ENCODE measurements around the gene LRRFIP1. TPM values are rescaled to one million over a fixed set of nuclear protein-coding genes. Genes with fewer than 3 reads are reported as not detected.
A peak's percentile ranks its signal among the peaks of the same experiment; 100 is the strongest.
"Not testable (repeated sequence)": the region's sequence is repeated elsewhere in the genome, so short reads cannot be mapped to it uniquely, and the experiment has no call there.

The LRRFIP1 gene
- total RNA-seq, 3 donors from 2014 or later (not counting 1 experiment from before 2014, with no cell fraction given), result 163 to 207 (median 188) TPM

DNA sequence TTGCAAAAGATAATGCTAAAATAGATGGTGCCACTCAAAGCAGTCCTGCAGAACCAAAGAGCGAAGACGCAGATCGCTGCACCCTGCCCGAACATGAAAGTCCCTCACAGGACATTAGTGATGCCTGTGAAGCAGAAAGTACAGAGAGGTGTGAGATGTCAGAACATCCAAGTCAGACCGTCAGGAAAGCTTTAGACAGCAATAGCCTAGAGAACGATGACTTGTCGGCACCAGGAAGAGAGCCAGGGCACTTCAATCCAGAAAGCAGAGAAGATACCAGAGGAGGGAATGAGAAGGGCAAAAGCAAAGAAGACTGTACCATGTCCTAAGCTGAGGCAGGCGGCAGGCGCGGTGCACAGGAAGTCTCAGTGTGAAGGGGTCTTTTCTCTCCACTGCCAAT is 136.4 kb downstream of the LRRFIP1 start:
- ATAC-seq, result no peak
- H3K27ac ChIP-seq (ENCODE audit: low read length), result no peak overlapping the region
- TF ChIP-seq, protein P1, sequence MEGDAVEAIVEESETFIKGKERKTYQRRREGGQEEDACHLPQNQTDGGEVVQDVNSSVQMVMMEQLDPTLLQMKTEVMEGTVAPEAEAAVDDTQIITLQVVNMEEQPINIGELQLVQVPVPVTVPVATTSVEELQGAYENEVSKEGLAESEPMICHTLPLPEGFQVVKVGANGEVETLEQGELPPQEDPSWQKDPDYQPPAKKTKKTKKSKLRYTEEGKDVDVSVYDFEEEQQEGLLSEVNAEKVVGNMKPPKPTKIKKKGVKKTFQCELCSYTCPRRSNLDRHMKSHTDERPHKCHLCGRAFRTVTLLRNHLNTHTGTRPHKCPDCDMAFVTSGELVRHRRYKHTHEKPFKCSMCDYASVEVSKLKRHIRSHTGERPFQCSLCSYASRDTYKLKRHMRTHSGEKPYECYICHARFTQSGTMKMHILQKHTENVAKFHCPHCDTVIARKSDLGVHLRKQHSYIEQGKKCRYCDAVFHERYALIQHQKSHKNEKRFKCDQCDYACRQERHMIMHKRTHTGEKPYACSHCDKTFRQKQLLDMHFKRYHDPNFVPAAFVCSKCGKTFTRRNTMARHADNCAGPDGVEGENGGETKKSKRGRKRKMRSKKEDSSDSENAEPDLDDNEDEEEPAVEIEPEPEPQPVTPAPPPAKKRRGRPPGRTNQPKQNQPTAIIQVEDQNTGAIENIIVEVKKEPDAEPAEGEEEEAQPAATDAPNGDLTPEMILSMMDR (IDR thresholded peaks at IDR 0.05), result no peak
- Mint-ChIP-seq H3K27me3 (ENCODE audit: low read depth in 2 of 2) (no peaks in the 10 kb centered on the region), H3K4me1 (peaks cover 5 to 11% of the 10 kb centered on the region in 2 donors), H3K9me3 (no peaks in the 10 kb centered on the region), H3K4me3 (no peak overlapping the region), H3K27ac (peak overlapping the region; percentile 11 to 59), H3K36me3 (no peaks in the 10 kb centered on the region)
- intact Hi-C loops (cut with micrococcal nuclease), result no loop called here
- no peaks in the 10 kb centered on the region for H3K9me3 ChIP-seq (ENCODE audit: control insufficient read depth, insufficient read depth, low read length)
- H3K4me3 ChIP-seq (ENCODE audit: low read length), result no peak overlapping the region
- no peaks in the 10 kb centered on the region for H3K27me3 ChIP-seq (ENCODE audit: control insufficient read depth, insufficient read depth, low read length)
- peaks cover 46% of the 10 kb centered on the region for H3K36me3 ChIP-seq (ENCODE audit: control insufficient read depth, insufficient read depth, low read length)
- DNase-seq, result no peak
- H3K4me1 ChIP-seq (ENCODE audit: control insufficient read depth, insufficient read depth, low read length), result peaks cover 2% of the 10 kb centered on the region
- 94% methylated on average over 10 of the region's 10 CpGs for WGBS (ENCODE audit: insufficient coverage)

DNA sequence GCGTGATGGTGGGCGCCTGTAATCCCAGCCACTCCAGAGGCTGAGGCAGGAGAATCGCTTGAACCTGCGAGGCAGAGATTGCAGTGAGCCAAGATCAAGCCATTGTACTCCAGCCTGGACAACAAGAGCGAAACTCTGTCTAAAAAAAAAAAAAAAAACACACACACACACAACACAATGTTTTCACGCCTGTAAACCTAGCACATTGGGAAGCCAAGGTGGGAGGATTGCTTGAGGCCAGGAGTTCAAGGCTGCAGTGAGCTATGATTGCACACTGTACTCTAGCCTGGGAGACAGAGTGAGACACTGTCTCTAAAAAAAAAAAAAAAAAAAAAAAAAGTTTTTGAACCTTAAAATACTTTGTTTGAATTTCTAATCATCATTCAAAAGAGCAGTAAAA is 137.7 kb downstream of the LRRFIP1 start:
- H3K9me3 Mint-ChIP-seq; H3K4me1 ChIP-seq (ENCODE audit: control insufficient read depth, insufficient read depth, low read length); H3K4me3 ChIP-seq (ENCODE audit: low read length); H3K27me3 Mint-ChIP-seq (ENCODE audit: low read depth in 2 of 2); H3K4me3 Mint-ChIP-seq; intact Hi-C loops (cut with micrococcal nuclease); DNase-seq; H3K27ac ChIP-seq (ENCODE audit: low read length); H3K36me3 Mint-ChIP-seq; H3K27me3 ChIP-seq (ENCODE audit: control insufficient read depth, insufficient read depth, low read length); H3K9me3 ChIP-seq (ENCODE audit: control insufficient read depth, insufficient read depth, low read length): not testable (repeated sequence)
- H3K36me3 ChIP-seq (ENCODE audit: control insufficient read depth, insufficient read depth, low read length), result peaks cover 42% of the 10 kb centered on the region
- WGBS (ENCODE audit: insufficient coverage), result 100% methylated on average over 5 of the region's 6 CpGs
- peak in 1 of 3 donors; percentile 24 for ATAC-seq
- Mint-ChIP-seq H3K27ac (peak overlapping the region in 1 of 2 donors; percentile 38), H3K4me1 (peaks cover 5 to 11% of the 10 kb centered on the region in 2 donors)

DNA sequence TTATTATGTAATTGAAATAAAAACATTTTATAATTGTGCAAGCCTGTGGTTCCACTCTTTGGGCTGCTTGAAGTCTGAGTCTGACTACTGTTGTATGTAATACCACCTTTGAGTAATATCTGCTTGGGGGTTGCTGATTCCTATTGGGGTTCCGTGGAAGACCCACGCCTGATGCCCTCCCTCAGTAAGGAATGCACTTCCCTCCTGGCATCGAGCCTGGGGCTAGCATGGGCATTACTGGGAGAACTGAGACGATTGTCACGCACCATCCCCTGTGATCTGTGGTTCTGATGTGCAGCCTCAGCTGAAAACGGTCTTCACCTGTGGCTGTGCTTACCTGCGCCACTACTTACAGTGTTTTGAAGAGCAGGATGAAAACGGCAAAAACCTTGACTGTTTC is 138.5 kb downstream of the LRRFIP1 start:
- Mint-ChIP-seq H3K36me3 (no peaks in the 10 kb centered on the region), H3K9me3 (no peaks in the 10 kb centered on the region), H3K4me3 (no peak overlapping the region), H3K27me3 (ENCODE audit: low read depth in 2 of 2) (no peaks in the 10 kb centered on the region), H3K4me1 (peaks cover 5 to 11% of the 10 kb centered on the region in 2 donors), H3K27ac (no peak overlapping the region)
- Histone ChIP-seq H3K4me1 (ENCODE audit: control insufficient read depth, insufficient read depth, low read length) (peaks cover 2% of the 10 kb centered on the region), H3K9me3 (ENCODE audit: control insufficient read depth, insufficient read depth, low read length) (no peaks in the 10 kb centered on the region), H3K27ac (ENCODE audit: low read length) (no peak overlapping the region), H3K36me3 (ENCODE audit: control insufficient read depth, insufficient read depth, low read length) (peaks cover 37% of the 10 kb centered on the region), H3K4me3 (ENCODE audit: low read length) (no peak overlapping the region), H3K27me3 (ENCODE audit: control insufficient read depth, insufficient read depth, low read length) (no peaks in the 10 kb centered on the region)
- ATAC-seq (no peak), DNase-seq (no peak)
- TF ChIP-seq, protein P1 (IDR thresholded peaks at IDR 0.05), result no peak
- intact Hi-C loops (cut with micrococcal nuclease), result no loop called here
- WGBS (ENCODE audit: insufficient coverage), result 98% methylated on average over 8 of the region's 8 CpGs

DNA sequence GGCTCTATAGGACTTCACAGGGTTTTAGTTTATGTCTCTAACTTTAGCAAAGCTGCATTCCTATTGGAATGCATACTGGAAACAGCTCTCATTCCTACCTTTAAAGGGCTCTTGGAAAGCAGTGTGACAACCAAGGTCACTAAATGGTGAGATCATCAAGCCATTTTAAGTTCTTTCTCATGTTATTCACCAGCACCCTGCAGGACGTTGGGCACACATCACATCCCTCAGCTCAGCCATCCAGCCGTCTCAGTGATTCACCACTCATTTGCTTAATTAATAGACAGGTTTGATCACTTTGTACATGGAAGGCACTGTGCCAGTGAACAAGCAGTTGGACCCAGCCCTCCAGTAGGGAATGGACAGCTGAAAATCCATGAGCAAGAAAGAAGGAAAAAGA is 139.0 kb downstream of the LRRFIP1 start:
- ATAC-seq, result no peak
- TF ChIP-seq, protein P1 (IDR thresholded peaks at IDR 0.05), result no peak

More for the DNA sequence above, 139.0 kb downstream of the LRRFIP1 start:
- no peaks in the 10 kb centered on the region for H3K36me3 Mint-ChIP-seq
- no peak for DNase-seq
- peaks cover 38% of the 10 kb centered on the region for H3K36me3 ChIP-seq (ENCODE audit: control insufficient read depth, insufficient read depth, low read length)
- H3K27me3 Mint-ChIP-seq (ENCODE audit: low read depth in 2 of 2), result no peaks in the 10 kb centered on the region
- peaks cover 5 to 11% of the 10 kb centered on the region in 2 donors for H3K4me1 Mint-ChIP-seq
- no peaks in the 10 kb centered on the region for H3K27me3 ChIP-seq (ENCODE audit: control insufficient read depth, insufficient read depth, low read length)
- no peaks in the 10 kb centered on the region for H3K9me3 Mint-ChIP-seq
- no peak overlapping the region for H3K4me3 Mint-ChIP-seq
- H3K27ac ChIP-seq (ENCODE audit: low read length), result no peak overlapping the region
- intact Hi-C loops (cut with micrococcal nuclease), result no loop called here
- H3K9me3 ChIP-seq (ENCODE audit: control insufficient read depth, insufficient read depth, low read length), result no peaks in the 10 kb centered on the region
- no peak overlapping the region for H3K27ac Mint-ChIP-seq
- 82% methylated on average over 2 of the region's 2 CpGs for WGBS (ENCODE audit: insufficient coverage)
- H3K4me3 ChIP-seq (ENCODE audit: low read length), result no peak overlapping the region
- peaks cover 2% of the 10 kb centered on the region for H3K4me1 ChIP-seq (ENCODE audit: control insufficient read depth, insufficient read depth, low read length)
